ENCODE data around the gene NIT2. TPM values are rescaled to one million over a fixed set of nuclear protein-coding genes. Genes with fewer than 3 reads are reported as not detected.
A peak's percentile ranks its signal among the peaks of the same experiment; 100 is the strongest.

Gene NIT2
- total and polyA plus RNA-seq, 8 donors = 30.8 to 55.8 (median 45.3) TPM

- no peak for ATAC-seq
- no peak for TF ChIP-seq CTCF (IDR thresholded peaks at IDR 0.05)
These were observed 23.5 kb upstream of the NIT2 start for GRCh38 chr3:100311011-100311410.

GRCh38 chr3:100316641-100317069, 17.9 kb upstream of the NIT2 start:
- peaks cover 0 to 6% of the 10 kb centered on the region in 2 donors for H3K4me1 ChIP-seq
- intact Hi-C loops (cut with DNase I) = loop anchor here in 1 of 2 donors (10.0 kb wide), 1 partner anchor 278 kb away; no protein-coding TSS in a partner anchor
- DNase-seq (peak in 2 of 4 donors; percentile 32 to 68), ATAC-seq (peak; percentile 87)
- peaks cover 0 to 62% of the 10 kb centered on the region in 2 donors for H3K36me3 ChIP-seq
- TF ChIP-seq CTCF (IDR thresholded peaks at IDR 0.05) = peak; percentile 36 to 59
- no peaks in the 10 kb centered on the region for H3K27me3 ChIP-seq
- H3K9me3 ChIP-seq = no peaks in the 10 kb centered on the region
- H3K27ac ChIP-seq = no peak overlapping the region
- H3K4me3 ChIP-seq = no peak overlapping the region

More at GRCh38 chr3:100311011-100311410, 23.5 kb upstream of the NIT2 start:
- peaks cover 0 to 8% of the 10 kb centered on the region in 2 donors for H3K4me1 ChIP-seq
- no peaks in the 10 kb centered on the region for H3K9me3 ChIP-seq
- no peak for DNase-seq
- H3K4me3 ChIP-seq = no peak overlapping the region
- H3K27me3 ChIP-seq = no peaks in the 10 kb centered on the region
- intact Hi-C loops (cut with DNase I) = loop anchor here in 1 of 2 donors (10.0 kb wide), 1 partner anchor 284 kb away; no protein-coding TSS in a partner anchor
- peaks cover 0 to 78% of the 10 kb centered on the region in 2 donors for H3K36me3 ChIP-seq
- H3K27ac ChIP-seq = no peak overlapping the region

- TF ChIP-seq CTCF (IDR thresholded peaks at IDR 0.05) = no peak
- Histone ChIP-seq H3K27ac (no peak overlapping the region), H3K4me3 (no peak overlapping the region), H3K36me3 (peaks cover 0 to 65% of the 10 kb centered on the region in 2 donors), H3K9me3 (no peaks in the 10 kb centered on the region), H3K4me1 (peaks cover 0 to 6% of the 10 kb centered on the region in 2 donors), H3K27me3 (no peaks in the 10 kb centered on the region)
- no peak for DNase-seq
- intact Hi-C loops (cut with DNase I) = loop anchor here in 1 of 2 donors (10.0 kb wide), 1 partner anchor 277 kb away; no protein-coding TSS in a partner anchor
- no peak for ATAC-seq
These were observed 16.6 kb upstream of the NIT2 start for GRCh38 chr3:100317912-100318311.

GRCh38 chr3:100319951-100320350, 14.6 kb upstream of the NIT2 start:
- TF ChIP-seq CTCF (IDR thresholded peaks at IDR 0.05) = no peak
- ATAC-seq = no peak
- Histone ChIP-seq H3K9me3 (no peaks in the 10 kb centered on the region), H3K27me3 (no peaks in the 10 kb centered on the region), H3K36me3 (peaks cover 0 to 57% of the 10 kb centered on the region in 2 donors), H3K27ac (no peak overlapping the region), H3K4me1 (peaks cover 0 to 6% of the 10 kb centered on the region in 2 donors), H3K4me3 (no peak overlapping the region)
- DNase-seq = no peak
- intact Hi-C loops (cut with DNase I) = loop anchor here in 1 of 2 donors (10.0 kb wide), 1 partner anchor 275 kb away; no protein-coding TSS in a partner anchor

- H3K36me3 ChIP-seq = peaks cover 0 to 51% of the 10 kb centered on the region in 2 donors
These were observed 10.5 kb upstream of the NIT2 start for GRCh38 chr3:100324044-100324443.

More at GRCh38 chr3:100324044-100324443, 10.5 kb upstream of the NIT2 start:
- Histone ChIP-seq H3K27ac (no peak overlapping the region), H3K4me1 (no peaks in the 10 kb centered on the region), H3K27me3 (no peaks in the 10 kb centered on the region), H3K9me3 (peaks cover 0 to 3% of the 10 kb centered on the region in 2 donors), H3K4me3 (no peak overlapping the region)
- intact Hi-C loops (cut with DNase I) = no loop called here
- DNase-seq = no peak
- no peak for ATAC-seq
- TF ChIP-seq CTCF (IDR thresholded peaks at IDR 0.05) = no peak
